ENCODE results near the gene RNFT1. TPM values are rescaled to one million over a fixed set of nuclear protein-coding genes. Genes with fewer than 3 reads are reported as not detected.
"Not testable (repeated sequence)": the region's sequence is repeated elsewhere in the genome, so short reads cannot be mapped to it uniquely, and the experiment has no call there.

The RNFT1 gene
- total RNA-seq (32.1 TPM), polyA plus RNA-seq (9.9 TPM)

GRCh38 chr17:59964482-59965328 is at the start of gene RNFT1:
Gene RNFT1, minus strand, starts transcription at chr17:59964740. Its CDS starts 77 bp downstream, at chr17:59964663.
- 3% methylated on average over 67 of the region's 67 CpGs for WGBS
- peak within 1 kb of the TSS; percentile 78 for H3K4me3 ChIP-seq (ENCODE audit: low read depth, low read length)
- H3K27ac ChIP-seq (ENCODE audit: low read depth) = peak within 1 kb of the TSS; percentile 90
- peak; percentile 77 for DNase-seq (ENCODE audit: extremely low spot score)
- H3K36me3 ChIP-seq (ENCODE audit: insufficient read depth) = no peaks in the 10 kb centered on the region
- H3K4me1 ChIP-seq (ENCODE audit: insufficient read depth) = no peaks in the 10 kb centered on the region

DNA sequence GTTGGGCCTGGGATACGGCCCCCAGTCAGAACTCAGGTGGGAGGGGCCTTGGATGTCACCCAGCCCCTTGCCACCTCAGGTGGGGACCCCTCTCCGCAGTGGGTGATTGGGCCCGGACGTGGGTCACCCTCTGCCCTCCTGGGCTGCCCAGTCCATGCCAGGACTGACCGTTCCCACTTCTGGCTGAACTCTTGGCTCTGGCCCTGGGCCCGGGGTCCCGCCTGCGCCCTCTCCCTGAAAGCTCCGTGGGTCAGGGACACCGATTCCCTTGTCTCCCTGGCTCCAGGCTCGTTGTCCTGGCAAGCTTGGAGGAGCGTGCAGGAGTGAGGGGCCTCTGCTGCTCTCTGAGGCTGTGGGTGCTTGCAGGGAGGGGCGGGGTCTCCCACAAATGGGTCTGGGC is 44.8 kb upstream of the RNFT1 start:
- not testable (repeated sequence) for H3K4me3 ChIP-seq (ENCODE audit: low read depth, low read length); H3K36me3 ChIP-seq (ENCODE audit: insufficient read depth); H3K27ac ChIP-seq (ENCODE audit: low read depth); H3K4me1 ChIP-seq (ENCODE audit: insufficient read depth); DNase-seq (ENCODE audit: extremely low spot score)
- WGBS = 89% methylated on average over 5 of the region's 13 CpGs

DNA sequence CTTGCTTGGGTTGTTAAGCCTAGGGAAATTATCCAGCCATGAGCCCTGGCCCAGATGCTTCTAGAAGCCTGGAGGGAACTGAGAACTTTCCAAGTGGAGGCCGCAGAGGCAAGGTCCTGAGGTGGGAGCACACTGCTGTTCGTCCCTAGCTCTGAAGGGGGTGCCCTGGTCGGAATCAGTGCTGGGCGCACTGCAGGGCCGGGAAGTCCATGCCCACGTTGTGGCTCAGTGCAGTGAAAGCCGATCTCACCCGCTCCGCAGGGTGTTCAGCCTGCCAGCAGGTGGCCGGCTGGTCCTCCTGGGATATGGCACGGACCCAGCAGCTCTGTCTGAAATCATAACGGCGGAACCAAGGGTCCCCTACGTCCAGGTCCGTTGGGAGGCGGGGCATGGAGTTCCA is 43.8 kb upstream of the RNFT1 start:
- H3K4me3 ChIP-seq (ENCODE audit: low read depth, low read length); H3K36me3 ChIP-seq (ENCODE audit: insufficient read depth); H3K4me1 ChIP-seq (ENCODE audit: insufficient read depth); H3K27ac ChIP-seq (ENCODE audit: low read depth); DNase-seq (ENCODE audit: extremely low spot score): not testable (repeated sequence)
- 78% methylated on average over 8 of the region's 16 CpGs for WGBS

- no peaks in the 10 kb centered on the region for H3K36me3 ChIP-seq (ENCODE audit: insufficient read depth)
- no peak for DNase-seq (ENCODE audit: extremely low spot score)
- H3K4me3 ChIP-seq (ENCODE audit: low read depth, low read length) = no peak overlapping the region
- H3K4me1 ChIP-seq (ENCODE audit: insufficient read depth) = no peaks in the 10 kb centered on the region
- no peak overlapping the region for H3K27ac ChIP-seq (ENCODE audit: low read depth)
- WGBS = 86% methylated on average over 13 of the region's 13 CpGs
Measured at GRCh38 chr17:60006160-60006559, 41.6 kb upstream of the RNFT1 start.

DNA sequence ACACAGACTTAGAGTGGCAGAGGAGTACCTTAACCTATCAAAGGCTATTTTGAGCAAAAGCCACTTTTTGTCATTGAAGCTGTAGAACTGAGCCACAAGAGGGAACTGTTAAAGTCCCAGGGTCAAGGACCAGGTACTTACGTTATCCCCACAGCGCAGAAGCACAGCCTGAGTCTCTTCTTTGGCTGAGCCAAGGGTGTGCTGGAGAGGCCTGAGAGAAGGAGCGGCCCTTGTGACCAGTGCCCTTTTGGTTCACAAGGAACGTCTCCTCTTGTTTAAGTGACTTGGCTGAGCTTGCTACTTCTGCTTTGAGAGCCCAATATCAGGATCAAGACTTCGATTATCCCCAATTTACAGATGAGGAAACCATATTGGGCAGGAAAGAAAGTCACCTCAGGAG is 40.0 kb upstream of the RNFT1 start:
- not testable (repeated sequence) for DNase-seq (ENCODE audit: extremely low spot score); H3K36me3 ChIP-seq (ENCODE audit: insufficient read depth); H3K4me1 ChIP-seq (ENCODE audit: insufficient read depth); H3K27ac ChIP-seq (ENCODE audit: low read depth); H3K4me3 ChIP-seq (ENCODE audit: low read depth, low read length)
- WGBS = 79% methylated on average over 5 of the region's 5 CpGs

GRCh38 chr17:60002405-60002804 is 37.9 kb upstream of the RNFT1 start:
- H3K4me1 ChIP-seq (ENCODE audit: insufficient read depth); DNase-seq (ENCODE audit: extremely low spot score); H3K27ac ChIP-seq (ENCODE audit: low read depth); H3K36me3 ChIP-seq (ENCODE audit: insufficient read depth); H3K4me3 ChIP-seq (ENCODE audit: low read depth, low read length): not testable (repeated sequence)
- 79% methylated on average over 3 of the region's 3 CpGs for WGBS

DNA sequence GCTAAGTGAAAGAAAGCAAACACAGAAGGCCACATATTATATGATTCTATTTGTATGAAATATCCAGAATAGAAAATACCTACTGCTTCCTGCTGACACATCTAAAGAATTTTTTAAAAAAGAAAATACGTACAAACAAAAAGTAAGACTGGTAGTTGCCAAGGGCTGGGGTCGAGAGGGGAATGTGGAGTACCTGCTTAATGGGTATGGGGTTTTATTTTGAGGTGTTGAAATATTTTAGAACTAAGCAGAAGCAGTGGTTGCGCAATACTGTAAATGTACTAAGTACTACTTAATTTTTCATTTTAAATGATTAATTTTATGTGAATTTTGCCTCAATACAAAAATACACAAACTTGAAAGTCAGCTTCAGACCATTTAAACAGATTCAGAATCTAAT is 32.1 kb upstream of the RNFT1 start:
- 69% methylated on average over 2 of the region's 3 CpGs for WGBS
- DNase-seq (ENCODE audit: extremely low spot score) = not testable (repeated sequence)

GRCh38 chr17:59975166-59975565 is 10.6 kb upstream of the RNFT1 start:
- not testable (repeated sequence) for H3K4me3 ChIP-seq (ENCODE audit: low read depth, low read length); H3K4me1 ChIP-seq (ENCODE audit: insufficient read depth); DNase-seq (ENCODE audit: extremely low spot score); H3K36me3 ChIP-seq (ENCODE audit: insufficient read depth); H3K27ac ChIP-seq (ENCODE audit: low read depth)
- 93% methylated on average over 6 of the region's 6 CpGs for WGBS

More for the DNA sequence above, 32.1 kb upstream of the RNFT1 start:
- not testable (repeated sequence) for H3K4me1 ChIP-seq (ENCODE audit: insufficient read depth); H3K4me3 ChIP-seq (ENCODE audit: low read depth, low read length); H3K36me3 ChIP-seq (ENCODE audit: insufficient read depth); H3K27ac ChIP-seq (ENCODE audit: low read depth)

DNA sequence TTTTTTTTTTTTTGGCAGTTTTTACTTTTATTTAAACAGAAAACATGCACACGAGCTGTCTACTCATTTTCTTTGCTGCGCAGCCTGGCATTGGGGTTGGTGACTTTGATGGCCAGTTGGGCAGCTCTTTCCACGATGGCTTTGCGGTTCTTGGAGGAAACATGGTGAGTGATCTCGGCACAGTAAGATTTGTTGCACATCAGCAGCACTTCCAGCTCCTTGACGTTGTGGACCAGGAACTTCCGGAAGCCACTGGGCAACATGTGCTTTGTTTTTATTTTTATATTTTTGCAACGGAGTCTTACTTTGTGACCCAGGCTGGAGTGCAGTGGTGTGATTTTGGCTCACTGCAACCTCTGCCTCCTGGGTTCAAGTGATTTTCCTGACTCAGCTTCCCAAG is 8.9 kb upstream of the RNFT1 start:
- not testable (repeated sequence) for DNase-seq (ENCODE audit: extremely low spot score); H3K36me3 ChIP-seq (ENCODE audit: insufficient read depth)

GRCh38 chr17:59972778-59973177 is 8.2 kb upstream of the RNFT1 start:
- H3K4me3 ChIP-seq (ENCODE audit: low read depth, low read length) = no peak overlapping the region
- no peaks in the 10 kb centered on the region for H3K36me3 ChIP-seq (ENCODE audit: insufficient read depth)
- WGBS = 96% methylated on average over 1 of the region's 1 CpG
- no peak overlapping the region for H3K27ac ChIP-seq (ENCODE audit: low read depth)
- DNase-seq (ENCODE audit: extremely low spot score) = no peak
- H3K4me1 ChIP-seq (ENCODE audit: insufficient read depth) = no peaks in the 10 kb centered on the region

More for the DNA sequence above, 8.9 kb upstream of the RNFT1 start:
- not testable (repeated sequence) for H3K4me1 ChIP-seq (ENCODE audit: insufficient read depth); H3K4me3 ChIP-seq (ENCODE audit: low read depth, low read length); H3K27ac ChIP-seq (ENCODE audit: low read depth)
- WGBS = 89% methylated on average over 8 of the region's 8 CpGs

DNA sequence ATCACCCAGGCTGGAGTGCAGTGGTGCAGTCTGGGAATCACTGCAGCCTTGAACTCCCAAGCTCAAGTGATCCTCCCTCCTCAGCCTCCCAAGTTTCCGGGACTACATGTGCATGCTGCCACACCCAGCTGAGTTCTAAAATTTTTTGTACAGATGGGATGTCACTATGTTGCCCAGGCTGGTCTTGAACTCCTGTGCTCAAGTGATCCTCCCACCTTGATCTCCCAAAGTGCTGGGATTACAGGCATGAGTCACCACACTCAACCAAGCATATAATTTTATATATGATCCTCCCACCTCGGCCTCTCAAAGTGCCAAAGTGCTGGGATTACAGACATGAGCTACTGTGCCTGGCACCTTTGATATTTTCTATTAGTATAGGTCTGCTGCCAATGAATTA is 7.2 kb upstream of the RNFT1 start:
- not testable (repeated sequence) for H3K4me1 ChIP-seq (ENCODE audit: insufficient read depth); DNase-seq (ENCODE audit: extremely low spot score); H3K4me3 ChIP-seq (ENCODE audit: low read depth, low read length); H3K27ac ChIP-seq (ENCODE audit: low read depth); H3K36me3 ChIP-seq (ENCODE audit: insufficient read depth)
- WGBS = 88% methylated on average over 2 of the region's 2 CpGs

GRCh38 chr17:59963738-59964481 is 630 bp downstream of the RNFT1 start:
- Histone ChIP-seq H3K4me3 (ENCODE audit: low read depth, low read length) (peak overlapping the region; percentile 78), H3K27ac (ENCODE audit: low read depth) (peak overlapping the region; percentile 90), H3K4me1 (ENCODE audit: insufficient read depth) (no peaks in the 10 kb centered on the region), H3K36me3 (ENCODE audit: insufficient read depth) (no peaks in the 10 kb centered on the region)
- peak; percentile 39 for DNase-seq (ENCODE audit: extremely low spot score)
- 3% methylated on average over 21 of the region's 21 CpGs for WGBS

DNA sequence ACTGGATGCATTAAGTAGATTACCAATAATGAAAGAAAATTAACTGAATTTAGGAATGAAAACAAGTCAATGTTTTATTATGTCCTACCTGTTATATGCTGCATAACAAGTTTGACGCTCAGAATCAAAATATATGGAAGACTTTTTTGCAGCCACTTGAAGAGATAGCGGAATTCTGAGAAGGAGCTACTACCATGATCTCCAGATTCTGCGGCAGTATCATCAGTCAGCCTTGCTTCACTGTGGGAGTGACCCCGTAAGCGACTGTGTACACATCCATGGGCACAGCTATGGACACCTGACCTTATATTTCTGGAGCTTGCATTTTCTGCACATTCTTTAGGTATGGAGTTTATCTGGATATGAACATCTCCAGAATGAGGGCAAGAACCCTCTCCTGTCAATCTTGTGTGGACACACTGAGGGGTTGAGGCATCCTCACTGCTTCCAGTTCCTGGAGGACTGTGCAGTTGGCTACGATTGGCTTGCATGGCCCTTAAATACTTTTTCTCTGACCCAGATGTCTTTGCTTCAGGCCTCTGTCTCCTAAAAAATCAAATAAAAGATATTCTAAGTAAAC is 1.7 kb downstream of the RNFT1 start:
- Histone ChIP-seq H3K4me3 (ENCODE audit: low read depth, low read length) (no peak overlapping the region), H3K4me1 (ENCODE audit: insufficient read depth) (no peaks in the 10 kb centered on the region), H3K36me3 (ENCODE audit: insufficient read depth) (no peaks in the 10 kb centered on the region), H3K27ac (ENCODE audit: low read depth) (no peak overlapping the region)
- WGBS = 91% methylated on average over 6 of the region's 6 CpGs
- no peak for DNase-seq (ENCODE audit: extremely low spot score)

GRCh38 chr17:59959574-59959973 is 5.0 kb downstream of the RNFT1 start:
- not testable (repeated sequence) for DNase-seq (ENCODE audit: extremely low spot score); H3K4me1 ChIP-seq (ENCODE audit: insufficient read depth); H3K36me3 ChIP-seq (ENCODE audit: insufficient read depth); H3K27ac ChIP-seq (ENCODE audit: low read depth); H3K4me3 ChIP-seq (ENCODE audit: low read depth, low read length)
- WGBS = 97% methylated on average over 8 of the region's 8 CpGs

Measured in urinary bladder (tissue), 4 donors.